Tibial nerve (tissue), 4 donors: ENCODE results near the gene CHSY3. TPM values are rescaled to one million over a fixed set of nuclear protein-coding genes. Genes with fewer than 3 reads are reported as not detected.
"Not testable (repeated sequence)": the region's sequence is repeated elsewhere in the genome, so short reads cannot be mapped to it uniquely, and the experiment has no call there.

Experiments
- DNase-seq, 2 donors: peaks; one replicate each; pipeline ENCODE4 v3.0.0-alpha.2; 2019; ENCODE audit warnings: low spot score in 2 of 2
- H3K27ac ChIP-seq, 4 donors: fragments of 200-600 bp; sonication (generic) in 3 of 4; one replicate each; pipeline ENCODE4 v1.5.1; 2017 to 2019; ENCODE audit warnings: mild to moderate bottlenecking in 1 of 4
- H3K27me3 ChIP-seq, 2 donors: fragments of 200-600 bp; sonication (generic) in 1 of 2; one replicate each; pipeline versions ENCODE4 v1.5.1 to v1.6.0; 2017 to 2019
- H3K36me3 ChIP-seq, 3 donors: fragments of 200-600 bp; sonication (generic); one replicate each; pipeline ENCODE4 v1.5.1; 2018 to 2019
- H3K4me1 ChIP-seq, 4 donors: fragments of 200-600 bp; sonication (generic) in 3 of 4; one replicate each; pipeline ENCODE4 v1.5.1; 2017 to 2019
- H3K4me3 ChIP-seq, 4 donors: fragments of 200-600 bp; sonication (generic) in 3 of 4; one replicate each; pipeline ENCODE4 v1.5.1; 2017 to 2019; ENCODE audit warnings: mild to moderate bottlenecking in 1 of 4, moderate library complexity in 1 of 4
- H3K9me3 ChIP-seq, 4 donors: fragments of 200-600 bp; sonication (generic) in 3 of 4; one replicate each; pipeline ENCODE4 v1.5.1; 2017 to 2019
- EP300 ChIP-seq, 2 donors: sonication (generic); formaldehyde crosslinking; IDR thresholded peaks; one replicate each; pipeline ENCODE4 v1.6.1; 2017; ENCODE audit warnings: antibody characterized with exemption in 2 of 2, mild to moderate bottlenecking in 1 of 2
- POLR2A ChIP-seq, 2 donors: fragments of 450-650 bp; IDR thresholded peaks; one replicate each; pipeline ENCODE4 v1.6.1; 2017; ENCODE audit warnings: antibody characterized with exemption in 2 of 2, mild to moderate bottlenecking in 2 of 2, moderate library complexity in 2 of 2
- WGBS, 2 donors: methylation state at CpG; one replicate each; pipeline ENCODE4 v1.1.5; 2018; 5-methylcytosine and 5-hydroxymethylcytosine counted together
- total RNA-seq, 4 donors: library from RNA; depleted of rRNA; stranded (reverse); fragments of >200 nt; gene quantifications; one replicate each; pipeline ENCODE4 v1.1.0, GENCODE V29; 2016
- TF ChIP-seq, protein P1 (sequence below), 5 experiments: fragments of 200-600 bp in 3 of 5; fragments of 450-650 bp in 2 of 5; sonication (generic) in 3 of 5; IDR thresholded peaks; one replicate each; pipeline ENCODE4 v1.5.1; 2016 to 2019; ENCODE audit warnings: antibody characterized with exemption in 5 of 5, mild to moderate bottlenecking in 3 of 5, moderate library complexity in 2 of 5

The CHSY3 gene
- total RNA-seq, 4 donors from 2014 or later, result 3.6 to 11.2 (median 6.2) TPM

DNA sequence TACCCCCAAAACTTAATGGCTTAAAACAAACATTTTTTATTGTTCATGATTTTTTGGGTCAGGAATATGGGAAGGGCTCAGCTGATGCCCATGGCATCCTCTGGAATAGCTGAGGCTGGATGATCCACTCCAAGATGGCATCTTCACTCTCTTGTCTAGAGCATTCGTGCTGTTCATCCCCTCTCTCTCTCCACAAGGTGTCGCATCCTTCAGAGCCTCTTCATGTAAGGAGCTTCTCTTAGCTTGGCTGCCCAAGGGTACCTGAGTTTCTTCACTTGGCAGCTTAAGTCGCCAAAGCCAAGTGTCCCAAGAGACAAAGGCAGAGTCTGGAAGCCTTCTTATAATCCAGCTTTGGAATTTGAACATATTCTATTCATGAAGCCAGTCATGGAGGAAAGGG lies 294.7 kb downstream of the CHSY3 start:
- no peaks in the 10 kb centered on the region for H3K4me1 ChIP-seq
- H3K36me3 ChIP-seq, result no peaks in the 10 kb centered on the region
- peaks cover 0 to 5% (median 0%) of the 10 kb centered on the region in 4 donors for H3K9me3 ChIP-seq
- H3K27ac ChIP-seq, result no peak overlapping the region
- H3K4me3 ChIP-seq, result no peak overlapping the region
- WGBS, 2 donors, result 62 to 74% methylated on average over 3 of the region's 3 CpGs
- TF ChIP-seq POLR2A (IDR thresholded peaks at IDR 0.05) (no peak), EP300 (IDR thresholded peaks at IDR 0.05) (no peak)
- TF ChIP-seq, protein P1, sequence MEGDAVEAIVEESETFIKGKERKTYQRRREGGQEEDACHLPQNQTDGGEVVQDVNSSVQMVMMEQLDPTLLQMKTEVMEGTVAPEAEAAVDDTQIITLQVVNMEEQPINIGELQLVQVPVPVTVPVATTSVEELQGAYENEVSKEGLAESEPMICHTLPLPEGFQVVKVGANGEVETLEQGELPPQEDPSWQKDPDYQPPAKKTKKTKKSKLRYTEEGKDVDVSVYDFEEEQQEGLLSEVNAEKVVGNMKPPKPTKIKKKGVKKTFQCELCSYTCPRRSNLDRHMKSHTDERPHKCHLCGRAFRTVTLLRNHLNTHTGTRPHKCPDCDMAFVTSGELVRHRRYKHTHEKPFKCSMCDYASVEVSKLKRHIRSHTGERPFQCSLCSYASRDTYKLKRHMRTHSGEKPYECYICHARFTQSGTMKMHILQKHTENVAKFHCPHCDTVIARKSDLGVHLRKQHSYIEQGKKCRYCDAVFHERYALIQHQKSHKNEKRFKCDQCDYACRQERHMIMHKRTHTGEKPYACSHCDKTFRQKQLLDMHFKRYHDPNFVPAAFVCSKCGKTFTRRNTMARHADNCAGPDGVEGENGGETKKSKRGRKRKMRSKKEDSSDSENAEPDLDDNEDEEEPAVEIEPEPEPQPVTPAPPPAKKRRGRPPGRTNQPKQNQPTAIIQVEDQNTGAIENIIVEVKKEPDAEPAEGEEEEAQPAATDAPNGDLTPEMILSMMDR (IDR thresholded peaks at IDR 0.05), result no peak
- H3K27me3 ChIP-seq, result no peaks in the 10 kb centered on the region
- no peak for DNase-seq

DNA sequence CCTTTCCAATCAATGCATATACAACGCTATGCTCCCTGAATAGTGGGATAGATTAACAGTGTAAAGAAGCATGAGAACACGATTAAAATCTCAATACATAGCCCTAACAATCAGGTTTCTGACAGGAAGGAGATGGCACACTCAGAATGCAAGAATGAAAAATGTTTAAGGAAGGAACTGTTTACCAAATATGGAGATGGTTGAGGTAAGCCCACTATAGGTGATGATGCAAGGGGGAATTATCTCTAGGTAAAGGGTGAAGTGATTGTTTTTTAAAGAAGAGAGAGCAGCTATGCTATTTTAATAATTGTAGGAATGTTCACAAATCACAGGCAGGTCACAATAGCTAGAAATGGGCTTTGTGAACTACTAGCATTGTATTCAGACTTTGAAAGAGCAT lies 302.4 kb downstream of the CHSY3 start:
- Histone ChIP-seq H3K36me3 (no peaks in the 10 kb centered on the region), H3K4me3 (no peak overlapping the region), H3K27me3 (no peaks in the 10 kb centered on the region), H3K4me1 (no peaks in the 10 kb centered on the region), H3K9me3 (peaks cover 0 to 11% (median 0%) of the 10 kb centered on the region in 4 donors), H3K27ac (no peak overlapping the region)
- 81 to 87% methylated on average over 2 of the region's 2 CpGs for WGBS, 2 donors
- TF ChIP-seq POLR2A (IDR thresholded peaks at IDR 0.05) (no peak), EP300 (IDR thresholded peaks at IDR 0.05) (no peak)
- TF ChIP-seq, protein P1 (IDR thresholded peaks at IDR 0.05), result no peak
- DNase-seq, result no peak

DNA sequence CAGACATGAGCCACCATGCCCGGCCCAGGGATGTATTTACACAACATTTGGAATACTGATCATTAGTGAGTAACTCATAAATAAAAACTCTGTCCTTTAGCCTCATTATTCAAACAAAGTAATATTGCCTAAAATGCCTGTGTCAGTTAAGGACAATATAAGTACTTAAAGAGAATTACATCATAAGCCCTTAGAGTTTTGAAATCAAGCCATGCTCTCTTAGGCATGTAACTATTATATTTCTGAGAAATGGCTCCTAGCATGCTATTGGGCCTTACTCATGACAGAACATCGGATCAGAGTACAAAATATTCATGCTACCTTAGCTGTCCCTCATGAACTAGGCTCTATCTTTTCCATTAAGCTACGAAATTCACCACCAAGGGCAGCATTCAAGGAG lies 309.3 kb downstream of the CHSY3 start:
- no peaks in the 10 kb centered on the region for H3K4me1 ChIP-seq
- TF ChIP-seq POLR2A (IDR thresholded peaks at IDR 0.05), result no peak
- TF ChIP-seq, protein P1 (IDR thresholded peaks at IDR 0.05), result no peak

GRCh38 chr5:130216286-130216685 lies 312.0 kb downstream of the CHSY3 start:
- Histone ChIP-seq H3K4me3 (no peak overlapping the region), H3K9me3 (no peaks in the 10 kb centered on the region), H3K27me3 (no peaks in the 10 kb centered on the region), H3K36me3 (no peaks in the 10 kb centered on the region), H3K27ac (no peak overlapping the region), H3K4me1 (no peaks in the 10 kb centered on the region)
- 53 to 65% methylated on average over 2 of the region's 2 CpGs for WGBS, 2 donors
- DNase-seq, result no peak
- no peak for TF ChIP-seq POLR2A (IDR thresholded peaks at IDR 0.05)
- no peak for TF ChIP-seq EP300 (IDR thresholded peaks at IDR 0.05)
- TF ChIP-seq, protein P1 (IDR thresholded peaks at IDR 0.05), result no peak

More for the DNA sequence above, 309.3 kb downstream of the CHSY3 start:
- no peak for DNase-seq
- H3K4me3 ChIP-seq, result no peak overlapping the region
- no peak overlapping the region for H3K27ac ChIP-seq
- WGBS, 2 donors, result 76 to 96% methylated on average over 3 of the region's 3 CpGs
- no peaks in the 10 kb centered on the region for H3K9me3 ChIP-seq
- H3K27me3 ChIP-seq, result no peaks in the 10 kb centered on the region
- no peaks in the 10 kb centered on the region for H3K36me3 ChIP-seq

- H3K4me3 ChIP-seq, result no peak overlapping the region
- H3K9me3 ChIP-seq, result peaks cover 0 to 7% (median 0%) of the 10 kb centered on the region in 4 donors
- DNase-seq, result no peak
- no peak overlapping the region for H3K27ac ChIP-seq
- TF ChIP-seq EP300 (IDR thresholded peaks at IDR 0.05), result no peak
- TF ChIP-seq, protein P1 (IDR thresholded peaks at IDR 0.05), result no peak
- TF ChIP-seq POLR2A (IDR thresholded peaks at IDR 0.05), result no peak
- H3K4me1 ChIP-seq, result no peaks in the 10 kb centered on the region
- no peaks in the 10 kb centered on the region for H3K36me3 ChIP-seq
- H3K27me3 ChIP-seq, result no peaks in the 10 kb centered on the region
Observed at GRCh38 chr5:130222573-130222972, 318.3 kb downstream of the CHSY3 start.

- H3K36me3 ChIP-seq, H3K27me3 ChIP-seq, H3K27ac ChIP-seq, H3K4me1 ChIP-seq, DNase-seq, H3K4me3 ChIP-seq, H3K9me3 ChIP-seq: not testable (repeated sequence)
- 88 to 91% methylated on average over 2 of the region's 2 CpGs for WGBS, 2 donors
Observed at GRCh38 chr5:130226556-130226955, 322.3 kb downstream of the CHSY3 start.
